SHP77 treated with DMSO at 0.1 percent for 48 hours (cell line): ENCODE results near the gene ENDOD1.

Experiments used
- DNase-seq: peaks from one replicate; lab custom pipeline; 2025; lab: John Stamatoyannopoulos, UW

The ENDOD1 gene

GRCh38 chr11:95144313-95145235 is 54.9 kb downstream of the ENDOD1 start:
- DNase-seq = no peak

DNA sequence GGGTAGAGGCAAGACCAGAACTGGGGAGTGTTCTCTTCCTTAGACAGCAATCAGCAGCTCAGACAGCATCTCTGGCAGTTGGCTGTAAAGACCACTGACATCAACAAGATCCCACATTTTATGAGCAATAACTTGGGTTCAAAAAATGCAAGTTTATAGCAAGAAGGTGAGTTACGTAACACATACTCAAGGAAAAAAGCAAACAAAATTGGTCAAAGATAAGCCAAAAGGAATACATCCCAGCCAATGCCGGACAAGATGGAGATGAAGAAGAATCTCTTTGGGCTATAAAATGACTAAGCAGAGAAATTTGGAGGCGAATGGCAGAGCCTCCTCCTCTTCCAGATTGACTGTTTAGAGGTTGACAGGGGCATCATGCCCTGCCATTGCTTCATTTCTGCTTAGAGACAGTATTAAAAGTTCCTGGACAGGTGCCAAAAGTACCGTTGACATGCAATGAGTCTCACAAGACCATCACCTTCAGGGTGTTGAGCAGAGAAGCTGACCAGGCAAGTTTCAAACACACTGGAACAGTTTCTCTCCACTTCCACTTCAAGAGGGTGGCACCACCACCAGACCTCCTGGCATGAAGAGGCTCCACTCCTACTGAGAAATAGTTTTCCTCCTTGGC is 55.9 kb downstream of the ENDOD1 start:
- no peak for DNase-seq

DNA sequence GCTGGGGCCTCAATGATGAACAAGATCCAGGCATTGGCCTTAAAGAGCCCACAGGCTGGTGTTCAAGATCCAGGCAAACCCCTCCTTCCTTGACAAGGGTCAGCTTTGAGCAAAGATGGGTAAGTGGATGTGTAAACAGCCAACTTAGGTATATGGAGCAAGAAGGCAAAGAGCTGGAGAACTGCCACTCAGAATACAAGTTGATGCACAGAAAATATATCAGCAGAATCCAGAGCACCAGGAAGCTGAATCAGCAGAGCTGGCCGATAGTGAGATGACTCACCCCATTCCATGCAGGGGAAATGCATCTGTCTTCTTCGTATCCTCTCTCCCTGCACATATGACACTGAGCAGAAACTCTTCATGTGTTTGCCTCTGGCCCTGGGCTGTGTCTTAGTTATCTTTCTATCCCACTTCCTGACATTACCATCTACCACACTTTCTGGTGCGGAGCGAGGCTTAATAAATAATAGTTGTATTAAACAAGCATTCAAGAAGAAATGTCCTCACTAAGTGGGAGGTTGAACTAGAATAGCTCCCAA is 57.8 kb downstream of the ENDOD1 start:
- no peak for DNase-seq

DNA sequence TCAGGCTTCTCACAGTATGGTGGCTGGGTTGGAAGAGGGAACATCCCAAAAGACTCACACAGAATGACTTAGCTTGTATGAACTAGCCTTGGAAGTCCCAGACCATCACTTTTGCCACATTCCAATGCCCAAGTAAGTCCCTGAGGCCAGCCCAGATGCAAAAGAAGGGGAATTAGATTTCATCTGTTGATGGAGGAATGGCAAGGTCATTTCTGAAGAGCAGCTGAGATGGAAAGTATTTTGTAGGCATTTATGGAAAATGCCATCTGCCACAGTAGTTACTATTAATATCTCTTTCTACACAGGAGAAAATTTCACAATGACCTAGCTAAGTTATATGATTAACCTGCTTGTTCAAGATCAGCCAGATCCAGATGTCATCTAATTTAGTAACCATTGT is 58.8 kb downstream of the ENDOD1 start:
- DNase-seq = no peak

GRCh38 chr11:95148938-95149337 is 59.3 kb downstream of the ENDOD1 start:
- DNase-seq = no peak

- no peak for DNase-seq
Observed at GRCh38 chr11:95149651-95150364, 60.2 kb downstream of the ENDOD1 start.

- DNase-seq = no peak
Observed at GRCh38 chr11:95150956-95151684, 61.5 kb downstream of the ENDOD1 start.

DNA sequence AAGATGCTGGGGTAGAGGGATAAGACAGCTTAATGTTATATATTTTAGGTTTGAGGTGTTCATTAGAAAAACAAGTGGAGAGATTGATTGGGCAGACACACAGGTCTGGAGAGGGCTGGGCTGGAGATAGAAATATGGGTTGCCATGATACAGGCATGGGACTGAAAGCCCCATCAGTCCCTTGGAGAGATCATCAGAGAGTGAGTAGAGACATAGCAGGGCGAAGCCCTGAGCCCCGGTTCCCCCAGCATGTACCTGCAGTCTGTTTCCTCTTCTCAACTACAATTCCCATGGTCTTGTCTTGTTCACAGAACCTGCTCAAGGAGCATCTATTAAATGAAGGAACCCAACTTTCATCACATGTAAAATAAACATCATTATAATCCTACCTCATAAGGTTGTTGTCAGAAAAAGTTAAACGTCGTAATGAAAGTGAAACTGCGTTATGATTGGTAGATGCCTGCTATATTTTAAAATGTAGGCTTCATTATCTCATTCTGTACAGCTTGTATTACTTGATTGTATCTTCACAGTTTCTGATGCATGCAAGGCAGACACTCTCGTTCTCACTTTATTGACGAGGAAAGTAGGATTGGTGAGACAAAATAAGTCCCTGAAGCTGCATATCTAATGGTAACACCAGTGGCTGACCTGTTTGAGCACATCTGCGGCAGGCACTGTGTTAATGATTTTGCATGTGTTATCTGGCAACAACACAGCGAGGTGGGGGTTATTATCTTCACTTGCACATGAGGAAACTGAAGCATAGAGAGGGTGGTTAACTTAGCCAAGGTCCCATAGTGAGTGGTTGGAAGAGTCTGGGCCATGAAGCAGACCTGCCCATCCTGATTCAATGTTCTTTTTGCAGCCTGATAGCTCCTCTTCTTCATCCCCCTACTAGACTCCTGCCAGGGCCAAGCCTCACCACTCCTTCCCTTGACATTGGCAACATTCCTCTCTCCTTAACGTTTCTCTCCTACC is 63.5 kb downstream of the ENDOD1 start:
- no peak for DNase-seq

DNA sequence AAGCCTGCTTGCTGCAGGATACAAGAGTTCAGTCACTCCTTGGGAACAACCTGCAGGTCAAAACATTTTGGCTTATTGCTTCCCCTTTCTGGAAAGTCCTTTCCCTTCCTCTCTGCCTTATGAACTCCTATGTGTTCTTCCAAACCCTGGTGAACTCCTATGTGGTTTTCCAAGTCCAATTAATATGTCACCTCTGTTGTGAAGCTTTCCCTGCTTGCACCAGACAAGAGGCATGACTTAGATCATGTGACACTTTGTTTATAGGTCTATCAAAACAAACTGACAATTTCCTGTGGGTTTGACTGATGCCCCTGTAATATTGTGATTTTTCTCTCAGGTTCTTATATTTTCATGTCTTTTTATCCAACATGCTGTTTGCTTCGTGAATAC is 64.2 kb downstream of the ENDOD1 start:
- DNase-seq = no peak

- no peak for DNase-seq
Observed at GRCh38 chr11:95154514-95154913, 64.9 kb downstream of the ENDOD1 start.

- no peak for DNase-seq
Observed at GRCh38 chr11:95155385-95155784, 65.7 kb downstream of the ENDOD1 start.

DNA sequence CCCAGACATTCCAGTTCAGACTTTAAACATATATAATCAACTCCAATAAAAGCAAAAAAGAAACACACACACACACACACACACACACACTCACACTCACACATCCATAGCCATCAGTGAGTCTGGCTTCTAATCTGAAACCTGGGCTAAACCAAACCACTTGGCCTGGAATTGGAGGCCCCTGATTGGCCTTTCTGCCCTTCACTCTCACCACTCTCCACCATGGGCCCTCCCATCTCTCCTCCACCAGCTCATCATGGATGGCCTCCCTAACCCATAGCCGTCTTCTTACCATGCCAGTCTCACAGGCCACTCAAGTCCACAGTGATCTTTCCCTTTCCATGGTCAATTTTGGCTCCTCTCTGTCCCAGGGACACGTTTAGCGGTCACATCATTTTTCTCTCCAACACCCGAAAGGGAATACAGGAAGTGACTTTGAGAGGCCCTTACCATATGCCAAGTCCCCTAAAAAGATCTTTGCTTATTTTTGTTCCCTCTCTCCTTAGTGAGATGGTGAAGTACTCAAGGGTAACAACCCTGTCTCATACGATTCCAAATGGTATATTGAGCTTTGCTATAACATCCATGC is 66.6 kb downstream of the ENDOD1 start:
- DNase-seq = no peak

DNA sequence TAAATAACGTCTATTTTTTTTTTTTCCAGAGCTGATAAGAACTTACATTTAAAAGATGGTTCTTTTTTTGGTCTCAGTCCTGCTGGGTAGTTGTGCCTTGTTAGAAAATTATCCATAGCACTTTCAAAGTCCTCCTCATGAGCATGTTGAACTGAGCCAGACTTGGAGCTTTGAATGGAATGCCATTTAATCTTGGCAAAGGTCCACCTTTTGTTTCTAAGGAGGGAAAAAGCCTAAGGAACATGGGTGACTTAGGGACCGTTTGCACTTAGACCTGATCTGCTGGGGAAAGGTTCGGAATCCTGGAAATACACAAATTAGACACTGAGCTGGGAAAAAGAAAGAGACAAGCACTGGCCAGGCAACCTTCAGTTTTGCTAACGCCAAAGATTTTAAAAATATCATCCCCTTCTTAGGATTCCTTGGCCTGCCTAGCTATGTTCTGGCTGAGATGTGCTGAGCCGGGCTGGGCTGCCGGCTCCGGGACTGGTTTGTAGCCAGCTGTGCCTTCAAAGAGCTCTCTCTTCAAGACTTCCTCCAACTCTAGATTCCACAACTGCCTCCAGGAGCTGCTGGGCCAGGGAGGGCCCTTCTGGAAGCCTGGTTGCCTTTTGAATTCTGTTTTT is 67.4 kb downstream of the ENDOD1 start:
- no peak for DNase-seq

- no peak for DNase-seq
Observed at GRCh38 chr11:95157824-95158223, 68.2 kb downstream of the ENDOD1 start.

GRCh38 chr11:95161248-95161647 is 71.6 kb downstream of the ENDOD1 start:
- no peak for DNase-seq

GRCh38 chr11:95163106-95163505 is 73.5 kb downstream of the ENDOD1 start:
- DNase-seq = no peak

DNA sequence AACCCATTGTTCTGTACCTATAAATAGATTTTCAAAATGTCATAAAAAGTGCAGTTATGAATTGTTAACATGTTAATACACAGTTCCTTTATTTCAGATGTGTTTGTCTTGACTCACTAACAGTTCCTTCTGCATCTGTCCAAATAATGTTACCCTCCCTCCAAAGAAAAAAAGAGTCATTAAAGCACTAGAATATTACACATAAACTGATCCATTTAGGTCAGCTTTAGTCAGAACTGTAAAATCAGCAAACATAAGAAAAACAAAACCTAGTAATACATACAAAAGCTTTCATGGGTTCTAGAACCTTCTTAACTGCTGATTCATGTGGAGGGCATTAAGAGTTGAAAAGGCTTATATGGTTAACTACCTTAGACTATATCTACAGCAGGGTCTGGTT is 76.0 kb downstream of the ENDOD1 start:
- DNase-seq = no peak

GRCh38 chr11:95166781-95167180 is 77.1 kb downstream of the ENDOD1 start:
- DNase-seq = no peak

DNA sequence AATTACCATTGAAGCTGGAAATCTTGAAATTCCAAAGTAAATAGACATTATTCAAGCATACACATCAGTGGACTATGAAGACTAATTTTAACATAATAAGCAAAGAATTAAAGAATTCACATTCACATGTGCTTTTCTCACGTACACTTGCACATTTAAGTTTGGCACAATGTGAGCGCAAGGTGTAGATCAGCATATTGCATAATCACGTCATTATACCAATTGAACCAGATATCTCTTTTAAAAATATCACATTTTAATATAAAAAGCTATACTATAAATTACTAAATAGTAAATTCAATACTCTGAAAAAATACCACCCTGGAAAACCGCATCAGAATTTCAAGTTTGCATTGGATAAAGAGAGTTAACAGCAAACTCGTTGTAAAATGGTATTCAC is 80.6 kb downstream of the ENDOD1 start:
- no peak for DNase-seq
